Measurements from ENCODE around the gene CROCC2.

The CROCC2 gene

DNA sequence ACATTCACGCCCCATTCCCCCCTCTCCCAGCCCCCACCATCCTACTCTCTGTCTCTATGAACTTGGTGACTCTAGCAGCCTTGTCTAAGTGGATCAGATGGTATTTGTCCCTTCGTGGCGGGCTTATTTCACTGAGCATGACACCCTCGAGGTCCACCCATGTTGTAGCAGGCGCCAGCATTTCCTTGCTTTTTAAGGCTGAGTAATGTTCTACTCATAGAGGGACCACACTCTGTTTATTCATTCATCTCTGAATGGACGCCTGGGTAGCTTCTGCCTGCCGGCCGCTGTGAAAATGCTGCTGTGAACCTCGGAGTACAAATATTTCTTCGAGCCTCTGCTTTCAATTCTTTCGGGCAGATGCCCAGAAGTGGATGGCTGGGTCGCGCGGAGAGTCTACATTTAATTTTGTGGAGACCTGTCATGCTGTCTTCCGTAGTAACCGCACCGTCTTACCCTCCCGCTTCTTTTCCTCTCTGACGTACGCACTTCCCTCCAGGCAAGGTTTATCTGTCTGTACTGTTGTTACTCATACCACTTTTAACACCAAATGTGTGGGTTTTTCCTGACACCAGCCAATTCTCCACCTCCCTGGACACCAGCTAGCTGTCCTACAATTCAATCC is 5.6 kb downstream of the CROCC2 start:
- no peak for DNase-seq

DNA sequence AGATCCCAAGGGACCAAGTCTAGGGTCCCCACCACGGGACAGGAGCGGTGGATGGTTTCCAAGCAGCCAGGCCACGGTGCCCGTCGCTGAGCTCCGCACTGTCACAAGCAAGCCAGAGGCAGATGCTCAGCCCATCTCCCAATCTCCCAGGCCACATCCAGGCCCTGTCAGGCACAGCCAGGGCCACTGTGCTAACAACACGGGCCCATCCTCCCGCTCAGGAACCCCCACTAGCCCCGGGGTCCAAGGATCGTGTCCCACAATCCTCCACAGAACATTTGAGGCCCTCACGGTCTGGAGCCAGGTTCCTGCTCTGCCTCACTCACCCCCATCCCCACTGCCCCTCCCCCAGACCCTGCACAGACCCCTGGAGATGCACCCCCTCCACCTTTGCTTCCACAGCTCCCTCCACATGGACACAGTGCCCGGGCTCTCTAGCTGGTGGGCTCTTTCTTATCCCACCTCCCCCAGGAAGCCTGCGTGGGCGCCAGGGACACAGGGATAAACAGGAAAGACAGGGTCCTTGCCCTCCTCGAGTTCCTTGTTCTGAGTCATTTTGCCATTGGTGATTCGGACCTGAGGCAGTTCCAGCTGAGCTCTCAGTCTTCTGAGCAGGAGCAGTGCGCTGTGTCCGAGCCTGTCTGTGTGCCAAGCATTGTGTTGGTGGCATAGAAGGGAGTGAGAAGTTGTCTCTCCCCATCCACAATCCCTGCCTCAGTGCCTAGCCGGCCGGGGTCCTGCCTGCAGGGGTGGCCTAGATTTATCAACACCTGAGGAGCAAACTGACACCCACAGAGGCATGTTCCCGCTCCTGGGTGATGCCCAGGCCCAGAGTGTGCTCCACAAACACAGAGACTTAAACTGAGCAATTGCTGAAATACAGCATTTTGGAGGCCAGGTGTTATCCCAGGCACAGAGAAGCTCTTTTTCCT is 7.0 kb downstream of the CROCC2 start:
- DNase-seq = no peak

DNA sequence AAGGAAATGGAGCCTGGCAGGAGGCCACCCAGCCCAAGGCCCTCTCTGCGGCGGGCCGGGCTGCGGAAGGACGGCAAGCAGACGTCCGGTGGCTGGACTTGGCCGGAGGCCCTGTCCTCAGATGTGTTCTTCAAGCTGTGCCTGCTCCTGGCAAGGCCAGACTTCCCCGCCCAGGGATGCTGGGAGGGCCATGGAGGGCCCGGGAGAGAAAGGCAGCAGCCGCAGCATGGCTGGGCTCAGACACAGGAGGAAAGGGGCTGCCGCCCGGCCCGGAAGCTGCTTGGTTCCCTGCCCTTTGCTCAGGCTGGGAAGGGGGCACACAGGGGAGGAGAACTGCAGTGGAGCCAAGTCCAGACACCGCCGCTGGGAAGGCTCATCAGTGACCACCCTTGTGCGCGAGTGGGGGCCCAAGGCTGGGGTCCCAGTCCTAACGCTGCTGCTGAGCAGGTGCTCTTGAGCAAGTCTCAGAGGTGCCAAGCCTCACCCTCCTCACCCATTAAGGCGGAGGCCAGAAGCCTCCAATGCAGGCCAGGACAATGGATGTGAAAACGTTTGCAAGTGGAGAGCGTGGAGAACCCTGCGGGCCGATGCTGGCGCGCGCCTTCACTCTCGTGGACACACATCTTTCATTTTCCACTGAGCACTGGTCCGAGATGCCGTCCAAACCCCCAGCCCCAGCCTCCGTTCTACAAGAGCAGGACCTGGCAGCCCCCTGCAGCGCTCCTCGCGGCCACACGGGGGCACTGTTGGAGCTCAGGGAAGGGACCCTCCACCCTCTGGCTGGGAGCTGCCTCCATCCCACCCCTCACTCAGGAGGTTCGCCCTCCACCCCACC is 7.9 kb downstream of the CROCC2 start:
- no peak for DNase-seq

DNA sequence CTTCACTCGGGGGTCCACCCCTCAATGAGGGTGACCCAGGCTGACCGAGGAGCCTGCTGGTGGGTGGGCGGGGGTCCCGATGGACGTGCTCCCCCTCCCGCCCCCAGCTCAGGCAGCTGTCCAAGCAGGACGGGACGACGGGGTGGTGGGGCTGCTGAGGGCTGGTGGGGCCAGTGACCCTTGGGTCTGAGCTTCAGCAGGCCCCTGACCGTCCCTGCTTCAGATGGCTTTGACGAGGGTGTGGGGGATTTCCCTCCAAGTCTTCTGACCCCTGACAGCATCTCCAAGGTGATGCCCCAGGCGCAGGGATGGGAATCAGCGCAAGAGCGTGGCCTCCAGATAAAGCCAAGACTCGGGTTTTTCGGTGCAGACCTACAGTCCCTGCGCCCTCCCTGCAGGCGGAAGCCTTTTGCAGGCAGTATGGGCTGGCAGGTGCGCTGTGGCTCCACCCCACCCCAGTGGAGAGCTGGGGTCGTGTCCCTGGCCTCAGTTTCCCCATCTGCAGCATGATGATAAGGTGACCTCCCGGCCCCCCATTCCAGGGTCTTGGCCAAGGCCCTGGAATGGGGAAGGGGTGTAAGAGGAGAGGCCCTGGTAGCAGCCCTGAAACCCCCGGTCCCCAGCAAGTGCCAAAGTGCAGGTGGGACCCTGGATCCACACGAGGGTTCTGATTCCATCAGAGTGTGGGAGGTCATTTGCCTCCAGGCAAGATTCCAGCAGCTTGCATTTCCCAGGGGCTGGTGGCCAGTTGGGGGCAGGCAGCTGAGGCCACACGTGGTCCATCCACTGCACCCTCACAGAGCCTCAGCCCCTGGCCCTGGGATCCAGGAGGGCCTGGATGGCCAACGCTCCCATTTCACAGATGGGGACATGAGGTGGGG is 8.7 kb downstream of the CROCC2 start:
- no peak for DNase-seq

DNA sequence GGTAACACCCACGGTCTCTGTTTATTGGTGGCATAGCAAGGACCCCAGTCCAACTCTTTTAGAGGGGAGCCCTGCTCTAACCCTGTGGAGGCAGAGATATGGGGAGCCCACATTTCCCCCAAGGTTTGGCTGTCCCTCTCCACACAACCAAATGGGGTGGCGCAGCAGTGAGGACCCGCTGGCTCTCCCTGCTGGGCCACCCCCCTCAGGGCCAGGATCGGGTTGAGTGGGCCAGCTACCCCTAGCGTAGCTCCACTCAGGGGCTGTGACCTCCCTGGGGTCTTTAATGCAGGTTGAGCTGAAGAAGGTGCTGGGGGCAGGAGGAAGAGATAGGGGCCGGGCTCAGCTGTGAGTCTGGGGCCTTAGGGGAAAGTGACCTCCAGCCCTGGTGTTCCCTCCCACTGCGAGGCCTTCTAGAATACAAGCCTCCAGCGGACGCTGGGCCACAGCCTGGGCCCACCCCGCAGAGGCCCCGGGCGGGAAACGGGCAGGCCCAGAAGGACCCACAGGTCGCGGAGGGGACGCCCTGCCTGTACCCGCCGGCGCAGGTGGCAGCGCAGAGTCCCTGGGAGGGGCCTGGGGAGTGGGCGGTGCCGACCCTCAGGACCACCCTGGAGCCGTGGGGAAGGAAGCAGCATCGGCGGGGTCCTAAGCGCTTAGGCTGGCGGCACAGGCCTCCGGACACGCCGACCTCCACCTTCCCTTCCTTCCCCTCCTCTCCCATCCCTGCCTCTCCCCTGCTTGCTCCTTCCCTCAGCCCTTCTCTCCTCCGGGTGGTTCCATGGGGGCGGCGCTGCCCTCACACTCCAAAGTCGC is 9.6 kb downstream of the CROCC2 start:
- no peak for DNase-seq

DNA sequence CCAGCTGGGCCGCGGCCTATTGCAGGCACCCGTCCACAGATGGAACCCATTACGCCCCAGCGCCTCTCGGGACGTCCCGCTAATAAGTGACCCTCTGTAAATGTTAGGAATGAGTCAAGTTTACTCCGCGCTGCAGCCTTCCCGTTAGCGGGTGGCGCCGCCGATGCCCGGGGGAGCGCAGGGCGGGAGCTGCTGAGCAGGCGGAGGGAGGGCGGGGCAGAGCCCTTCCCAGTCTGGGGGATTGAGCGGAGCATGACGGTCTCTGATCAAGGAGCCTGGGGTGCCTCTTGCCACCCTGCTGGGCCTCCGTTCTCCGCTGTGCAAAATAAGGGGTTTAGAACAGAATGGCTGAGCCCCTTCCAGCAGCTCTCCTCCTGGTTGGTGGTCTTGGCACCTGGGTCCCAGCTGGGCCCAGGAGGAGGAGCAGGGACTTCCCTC is 10.5 kb downstream of the CROCC2 start:
- DNase-seq = no peak

DNA sequence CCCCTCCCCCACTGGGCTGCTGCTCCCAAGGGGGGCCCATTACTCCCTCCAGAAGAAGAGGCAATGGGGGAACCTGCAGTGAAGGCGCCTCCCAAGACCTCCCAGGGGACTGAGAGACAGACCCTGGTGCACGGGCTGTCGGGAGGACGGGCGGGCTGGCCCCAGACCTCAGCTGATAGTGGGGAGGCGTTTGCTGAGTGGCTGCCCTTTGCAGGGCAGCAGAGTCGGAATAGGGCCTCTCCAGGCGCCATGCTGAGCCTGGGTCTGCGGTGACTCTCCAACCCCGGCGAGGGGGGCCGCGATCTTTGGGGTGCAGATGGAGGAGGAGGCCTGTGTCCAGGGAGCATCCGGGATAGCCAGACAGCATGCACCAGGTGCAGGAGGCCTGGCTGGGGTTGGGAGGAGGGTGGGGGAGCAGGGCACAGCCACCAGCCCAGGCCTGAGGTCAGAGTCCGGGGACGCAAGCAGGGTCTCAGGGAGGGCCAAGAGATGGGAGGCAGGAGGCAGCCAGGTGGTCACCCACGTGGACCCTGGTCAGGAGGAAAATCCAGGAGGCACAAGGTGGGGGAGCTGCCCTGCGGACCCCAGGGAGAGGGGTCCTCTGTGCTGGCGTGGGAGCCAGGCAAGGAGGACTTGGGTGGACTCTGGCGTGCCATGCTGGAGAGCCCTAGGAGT is 11.0 kb downstream of the CROCC2 start:
- no peak for DNase-seq

DNA sequence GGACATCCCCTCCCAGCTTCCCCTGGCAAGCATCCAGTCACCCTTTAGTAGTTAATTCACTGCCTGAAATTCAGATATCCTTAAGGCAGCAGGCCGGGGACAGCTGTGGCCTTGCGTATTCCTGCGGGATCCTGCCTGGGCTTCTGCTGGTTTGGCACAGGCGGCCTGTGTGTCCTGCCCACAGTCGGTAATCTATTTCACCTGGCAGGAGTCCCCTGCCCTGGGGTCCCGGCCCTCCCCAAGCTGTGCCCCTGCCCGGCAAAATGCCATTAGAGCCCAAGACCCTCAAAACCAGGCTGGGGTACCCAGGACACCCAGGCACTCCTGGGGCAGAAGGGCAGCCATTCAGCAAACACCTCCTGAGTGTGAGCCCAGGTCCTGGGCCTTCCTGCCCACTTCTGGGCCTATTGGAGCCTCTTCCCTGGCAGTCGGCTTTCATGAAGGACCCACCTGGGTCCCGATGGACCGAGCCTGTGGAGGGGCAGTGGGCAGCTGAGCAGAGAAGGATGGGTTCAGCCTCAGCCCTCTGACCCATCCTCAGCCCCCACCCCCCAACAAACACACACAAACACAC is 11.6 kb downstream of the CROCC2 start:
- no peak for DNase-seq

DNA sequence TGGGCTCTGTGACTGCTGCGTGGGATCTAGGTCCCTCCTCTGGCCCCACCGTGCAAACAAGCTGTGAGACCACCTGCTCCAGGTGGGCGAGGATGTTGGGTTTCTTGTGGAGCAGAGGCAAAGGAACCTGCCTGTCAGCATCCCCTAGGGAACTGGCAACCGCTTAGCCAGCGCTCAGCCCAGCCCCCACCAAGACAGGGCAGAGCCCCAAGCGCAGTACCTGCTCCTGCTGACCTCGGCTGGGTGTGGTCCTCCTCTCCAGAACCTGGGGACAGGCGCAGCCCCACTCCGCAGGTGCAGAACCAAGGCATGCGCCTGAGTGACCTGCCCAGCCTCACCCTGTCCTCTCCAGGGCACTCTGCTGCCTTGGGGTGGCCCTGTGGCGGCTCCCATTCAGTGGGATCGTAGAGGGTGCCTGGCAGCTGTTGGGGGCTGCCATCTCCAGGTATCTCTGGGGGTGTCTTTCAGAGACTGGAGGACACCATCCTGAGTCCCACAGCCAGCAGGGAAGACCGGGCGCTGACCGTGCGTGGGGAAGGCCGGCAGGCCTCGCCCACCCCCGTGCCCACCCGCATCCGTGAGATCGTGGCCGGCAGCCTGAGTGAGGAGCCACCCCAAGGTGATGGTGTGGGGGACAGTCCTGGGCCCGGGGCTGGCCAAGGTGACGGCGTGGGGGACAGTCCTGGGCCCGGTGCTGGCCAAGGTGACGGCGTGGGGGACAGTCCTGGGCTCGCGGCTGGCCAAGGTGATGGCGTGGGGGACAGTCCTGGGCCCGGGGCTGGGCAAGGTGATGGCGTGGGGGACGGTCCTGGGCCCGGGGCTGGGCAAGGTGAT is 12.3 kb downstream of the CROCC2 start:
- DNase-seq = no peak

DNA sequence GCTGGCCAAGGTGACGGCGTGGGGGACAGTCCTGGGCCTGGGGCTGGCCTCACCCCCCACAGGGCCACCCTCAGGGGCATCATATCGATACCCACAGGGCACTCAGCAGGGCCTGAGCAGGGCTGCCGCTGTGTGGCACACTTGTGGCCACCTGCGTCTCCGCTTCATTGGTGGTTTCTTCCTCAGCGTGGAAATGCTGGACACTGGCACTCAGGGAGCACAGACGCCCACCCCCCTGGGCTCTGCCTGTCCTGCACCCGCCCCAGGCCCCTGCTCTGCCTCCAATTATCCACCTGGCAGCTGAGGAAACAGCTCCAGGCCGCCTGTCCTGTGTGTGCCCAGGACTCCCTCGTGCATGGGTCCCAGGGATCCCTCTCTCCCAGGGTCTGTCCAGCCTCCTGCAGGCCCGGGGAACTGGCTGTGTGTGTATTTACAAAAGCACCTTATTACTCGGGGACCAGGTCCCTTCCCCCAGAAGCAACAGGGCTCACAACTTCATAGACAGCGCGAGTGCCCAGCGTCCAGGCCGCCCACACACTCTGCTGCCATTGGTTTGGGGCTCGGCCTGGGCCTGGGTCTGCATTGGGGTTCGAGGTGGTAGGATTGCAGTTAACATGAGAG is 13.1 kb downstream of the CROCC2 start:
- DNase-seq = no peak

DNA sequence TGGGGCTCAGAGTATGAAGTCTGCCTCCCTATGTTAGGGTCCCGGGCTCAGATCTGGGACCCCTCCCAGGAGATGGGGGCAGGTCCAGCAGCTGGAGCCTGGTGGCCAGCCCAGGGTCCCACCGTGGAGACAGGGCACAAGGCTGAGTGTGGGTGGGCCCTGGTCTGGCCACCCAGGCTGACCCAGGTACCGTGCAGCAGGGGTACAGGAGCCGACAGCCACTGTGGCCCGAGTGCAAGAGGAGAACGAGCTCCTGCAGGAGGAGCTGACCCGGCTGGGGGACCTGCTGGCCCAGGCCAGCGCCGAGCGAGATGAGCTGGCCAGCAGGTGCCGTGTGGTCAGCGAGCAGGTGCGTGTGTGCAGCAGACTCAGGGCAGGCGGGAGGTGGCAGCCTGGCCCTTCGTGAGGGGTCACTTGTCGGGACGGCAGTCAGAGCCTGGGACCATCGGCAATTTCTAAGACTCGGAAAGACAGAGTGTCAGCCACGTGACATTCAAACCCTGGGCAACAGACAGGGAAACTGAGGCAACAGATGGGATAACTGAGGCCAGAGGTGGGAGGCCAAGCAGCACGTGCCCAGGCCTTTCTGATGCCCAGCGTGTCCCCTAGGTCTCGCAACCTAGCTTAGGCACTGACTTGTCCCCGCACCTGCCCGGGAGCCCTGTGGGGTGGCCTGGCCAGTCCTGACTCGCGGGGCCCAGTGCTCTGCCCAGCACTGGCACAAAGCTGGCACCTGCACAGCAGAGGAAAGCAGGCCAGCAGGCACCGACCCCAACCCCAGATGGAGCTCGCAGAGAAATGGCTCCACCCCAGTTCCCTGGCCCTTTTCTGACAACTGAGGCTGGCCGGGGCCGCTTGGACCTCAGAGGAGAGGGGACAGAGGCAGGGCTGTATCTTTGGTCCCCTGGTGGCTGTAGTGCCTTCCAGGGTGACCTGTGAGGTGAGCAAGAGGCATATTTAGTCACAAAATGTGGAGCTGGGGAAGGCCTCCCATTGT is 13.9 kb downstream of the CROCC2 start:
- no peak for DNase-seq

DNA sequence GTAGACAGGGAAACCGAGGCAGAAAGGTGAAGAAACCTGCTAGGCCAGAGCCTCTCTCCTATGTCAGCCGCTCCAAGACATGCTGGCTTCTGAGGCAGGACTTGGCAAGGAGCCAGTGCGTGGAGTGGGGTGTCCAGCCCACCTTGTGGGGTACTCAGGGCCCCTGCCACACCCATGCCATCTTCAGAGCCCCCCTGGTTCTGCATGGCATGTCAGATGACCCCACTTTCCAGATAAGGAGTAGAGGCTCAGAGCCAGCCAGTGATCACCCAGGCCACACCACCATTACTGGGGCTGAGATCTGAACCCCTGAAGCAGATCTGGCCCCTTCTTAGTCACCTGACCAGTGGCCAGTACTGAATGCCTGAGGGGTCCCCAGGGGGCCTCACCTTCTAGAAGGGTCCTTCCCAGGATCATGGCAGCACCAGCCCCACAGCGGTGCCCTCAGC is 14.7 kb downstream of the CROCC2 start:
- no peak for DNase-seq

DNA sequence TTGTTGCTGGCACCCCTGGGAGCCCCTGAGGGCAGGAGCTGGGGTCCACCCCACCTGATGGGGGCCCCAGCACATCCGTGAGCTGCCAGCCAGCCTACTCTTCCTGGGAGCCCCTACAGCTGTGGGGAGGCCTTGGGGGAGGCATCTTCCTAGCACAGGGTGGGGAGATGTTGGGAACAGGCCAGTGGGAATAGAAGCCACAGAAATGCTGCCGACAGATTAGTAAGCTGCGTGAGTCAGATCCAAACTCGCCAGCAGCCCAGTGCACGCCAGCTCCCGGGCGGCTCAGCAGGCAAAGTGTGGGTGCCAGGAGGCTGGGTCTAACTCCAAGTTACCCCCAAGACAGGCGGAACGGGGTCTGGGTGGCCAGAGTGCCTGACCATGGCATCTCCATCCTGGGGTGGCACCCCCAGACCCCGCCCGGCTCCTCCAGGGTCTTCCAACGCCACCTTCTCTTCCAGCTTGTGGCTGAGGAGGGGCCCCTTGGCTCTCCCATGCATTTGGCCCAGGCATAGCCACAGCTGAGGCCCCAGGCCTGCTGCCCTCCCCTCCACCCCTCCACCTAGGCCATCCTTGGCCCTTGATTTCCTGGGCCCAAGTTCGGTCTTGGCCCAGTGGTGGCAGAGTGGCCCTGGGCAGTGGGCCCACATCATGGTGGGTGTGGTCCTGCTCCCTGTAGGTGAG is 15.3 kb downstream of the CROCC2 start:
- DNase-seq = no peak

DNA sequence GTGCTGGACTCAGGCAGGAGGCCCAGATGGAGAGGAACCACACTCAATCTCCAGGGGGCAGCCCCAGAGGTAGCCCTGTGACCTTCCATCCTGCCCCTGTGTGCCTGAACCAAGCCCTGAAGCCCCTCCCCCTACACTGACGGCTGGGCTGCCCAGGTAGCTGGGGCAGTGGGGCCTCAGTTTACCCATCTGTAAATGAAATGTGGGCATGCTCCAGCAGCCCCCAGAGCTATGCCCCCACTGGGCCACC is 15.8 kb downstream of the CROCC2 start:
- DNase-seq = no peak

DNA sequence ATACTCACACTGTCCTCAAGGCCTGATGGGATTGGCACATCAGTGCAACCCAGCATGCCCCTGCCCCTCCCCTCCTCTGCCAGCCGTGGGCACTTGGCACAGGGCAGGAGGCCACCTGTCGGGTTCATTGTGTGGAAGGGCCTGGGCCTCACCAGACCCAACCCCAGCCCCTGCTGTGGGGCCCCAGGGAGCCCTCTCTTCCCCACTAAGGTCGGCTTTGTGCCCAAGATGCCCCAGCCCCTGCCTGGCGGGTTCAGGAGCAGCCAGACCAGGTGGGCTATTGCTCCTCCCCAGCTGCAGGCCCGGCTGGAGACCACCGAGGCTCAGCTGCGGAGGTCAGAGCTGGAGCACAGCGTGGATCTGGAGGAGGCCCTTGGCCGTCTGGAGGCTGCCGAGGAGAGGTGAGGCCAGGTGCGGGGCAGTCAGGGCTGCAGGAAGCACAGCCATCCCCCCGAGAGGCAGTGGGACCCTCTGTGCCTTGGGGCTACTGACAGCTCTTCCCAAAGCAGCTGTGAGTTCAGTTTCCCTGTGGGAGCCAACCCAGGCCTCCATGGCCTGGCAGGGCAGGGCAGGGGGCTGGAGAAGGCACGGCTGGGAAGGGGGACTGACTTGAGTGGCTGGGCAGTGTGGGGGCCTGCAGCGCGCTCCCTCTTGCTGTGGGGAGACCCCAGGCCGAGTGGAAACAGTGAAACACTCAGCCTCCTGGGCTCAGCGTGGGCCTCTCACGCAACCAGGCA is 16.3 kb downstream of the CROCC2 start:
- DNase-seq = no peak

DNA sequence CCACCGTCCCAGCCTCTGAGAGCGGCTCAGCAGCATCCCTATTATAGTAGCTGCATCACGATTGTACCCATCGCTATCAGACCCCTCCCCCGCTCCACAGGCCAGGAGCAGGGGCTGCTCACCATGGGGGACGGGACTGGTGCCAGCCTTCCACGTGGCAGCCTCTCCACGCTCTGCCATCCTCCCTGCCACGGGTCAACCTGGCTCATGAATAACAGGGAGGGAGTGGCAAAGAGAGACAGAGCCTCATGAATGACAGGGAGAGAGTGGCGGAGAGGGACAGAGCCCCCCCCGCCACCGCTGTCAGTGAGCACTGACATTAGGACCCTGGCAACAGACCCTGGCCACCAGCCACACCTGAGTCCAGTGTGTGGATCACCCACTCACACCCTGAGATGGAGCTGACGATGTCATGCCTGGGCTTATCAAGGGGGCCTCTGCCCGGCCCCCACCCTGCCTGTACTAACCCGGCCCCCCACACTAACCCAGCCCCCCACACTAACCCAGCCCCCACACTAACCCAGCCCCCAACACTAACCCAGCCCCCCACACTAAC is 16.9 kb downstream of the CROCC2 start:
- DNase-seq = no peak

Data from NCI-H2081 treated with DMSO at 0.1 percent for 48 hours (cell line).